Fibroblast of pulmonary artery (primary cell): ENCODE data around the gene PSMC4.
"Not testable (repeated sequence)": the region's sequence is repeated elsewhere in the genome, so short reads cannot be mapped to it uniquely, and the experiment has no call there.

Experiments used
- DNase-seq: peaks from one replicate; pipeline ENCODE4 v3.0.0-alpha.2; 2010; ENCODE audit warnings: low read depth
- H3K4me3 ChIP-seq: replicated peaks from 2 replicates; pipeline ENCODE4 v1.5.1; 2011; ENCODE audit warnings: low read depth, mild to moderate bottlenecking, control low read depth, low read length, moderate library complexity
- CTCF ChIP-seq: IDR thresholded peaks from 2 replicates; pipeline ENCODE4 v1.5.1; 2011; ENCODE audit warnings: mild to moderate bottlenecking, control low read depth, low read length, inconsistent platforms; ENCODE audit errors: missing control alignments

The PSMC4 gene

DNA sequence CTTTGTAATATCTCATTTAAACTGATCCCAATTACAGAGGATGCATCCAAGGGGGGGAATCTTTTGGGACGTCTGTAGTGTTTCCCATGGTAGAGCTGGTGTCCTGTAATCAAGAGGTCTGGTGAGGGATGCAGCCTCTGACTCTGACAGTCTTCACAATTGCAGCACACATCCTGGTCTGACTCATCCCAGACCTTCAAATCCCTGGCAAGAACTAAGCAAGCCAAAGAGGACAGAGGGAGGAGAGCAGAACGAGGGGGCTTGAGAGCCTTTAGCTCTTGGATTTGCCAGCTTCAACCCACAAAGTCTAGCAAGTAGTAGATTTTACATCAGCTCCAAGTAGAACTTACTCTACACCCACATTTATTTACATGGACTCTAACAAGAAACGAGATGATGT is 19.3 kb upstream of the PSMC4 start:
- no peak for TF ChIP-seq CTCF
- peak; percentile 74 for DNase-seq
- H3K4me3 ChIP-seq, result no peak overlapping the region

DNA sequence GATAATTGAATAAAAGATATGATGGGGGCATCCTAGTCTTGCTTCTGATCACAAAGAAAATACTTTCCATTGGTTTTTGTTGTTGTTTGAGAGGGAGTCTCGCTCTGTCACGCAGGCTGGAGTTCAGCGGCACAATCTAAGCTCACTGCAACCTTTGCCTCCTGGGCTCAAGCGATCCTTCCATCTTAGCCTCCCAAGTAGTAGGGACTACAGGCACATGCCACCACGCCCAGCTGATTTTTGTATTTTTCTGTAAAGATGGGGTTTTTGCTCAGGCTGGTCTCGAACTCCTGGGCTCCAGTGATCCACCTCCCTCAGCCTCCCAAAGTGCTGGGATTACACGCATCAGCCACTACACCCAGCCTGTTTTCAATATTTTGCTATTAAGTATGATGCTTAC is 17.1 kb upstream of the PSMC4 start:
- TF ChIP-seq CTCF, result no peak

GRCh38 chr19:39957886-39958285 is 13.1 kb upstream of the PSMC4 start:
- DNase-seq, H3K4me3 ChIP-seq: not testable (repeated sequence)

More for the DNA sequence above, 17.1 kb upstream of the PSMC4 start:
- no peak for DNase-seq
- H3K4me3 ChIP-seq, result no peak overlapping the region

DNA sequence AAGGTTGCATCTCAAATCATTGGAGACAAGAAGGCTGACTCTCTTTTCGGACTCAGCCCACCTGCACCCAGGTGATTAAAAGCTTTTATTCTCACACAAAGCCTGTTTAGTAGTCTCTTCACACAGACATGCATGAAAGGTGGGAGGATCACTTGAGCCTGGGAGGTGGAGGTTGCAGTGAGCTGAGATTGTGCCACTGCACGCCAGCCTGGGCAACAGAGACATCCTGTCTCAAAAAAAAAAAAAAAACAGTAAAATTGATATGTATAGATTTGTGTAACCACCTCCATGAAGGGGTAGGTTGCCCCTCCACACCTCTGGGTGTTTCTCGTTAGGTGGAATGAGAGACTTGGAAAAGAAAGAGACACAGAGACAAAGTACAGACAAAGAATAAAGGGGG is 12.0 kb upstream of the PSMC4 start:
- not testable (repeated sequence) for H3K4me3 ChIP-seq, DNase-seq

DNA sequence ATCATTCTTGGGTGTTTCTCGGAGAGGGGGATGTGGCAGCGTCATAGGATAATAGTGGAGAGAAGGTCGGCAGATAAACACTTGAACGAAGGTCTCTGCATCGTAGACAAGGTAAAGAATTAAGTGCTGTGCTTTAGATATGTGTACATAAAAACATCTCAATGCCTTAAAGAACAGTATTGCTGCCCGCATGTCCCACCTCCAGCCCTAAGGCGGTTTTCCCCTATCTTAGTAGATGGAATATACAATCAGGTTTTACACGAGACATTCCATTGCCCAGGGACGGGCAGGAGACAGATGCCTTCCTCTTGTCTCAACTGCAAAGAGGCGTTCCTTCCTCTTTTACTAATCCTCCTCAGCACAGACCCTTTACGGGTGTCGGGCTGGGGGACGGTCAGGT is 11.6 kb upstream of the PSMC4 start:
- H3K4me3 ChIP-seq, DNase-seq: not testable (repeated sequence)

GRCh38 chr19:39963898-39964297 is 7.1 kb upstream of the PSMC4 start:
- no peak for DNase-seq
- H3K4me3 ChIP-seq, result no peak overlapping the region
- no peak for TF ChIP-seq CTCF

- H3K4me3 ChIP-seq, result no peak overlapping the region
- no peak for TF ChIP-seq CTCF
- DNase-seq, result no peak
Measured at GRCh38 chr19:39966617-39967016, 4.3 kb upstream of the PSMC4 start.

DNA sequence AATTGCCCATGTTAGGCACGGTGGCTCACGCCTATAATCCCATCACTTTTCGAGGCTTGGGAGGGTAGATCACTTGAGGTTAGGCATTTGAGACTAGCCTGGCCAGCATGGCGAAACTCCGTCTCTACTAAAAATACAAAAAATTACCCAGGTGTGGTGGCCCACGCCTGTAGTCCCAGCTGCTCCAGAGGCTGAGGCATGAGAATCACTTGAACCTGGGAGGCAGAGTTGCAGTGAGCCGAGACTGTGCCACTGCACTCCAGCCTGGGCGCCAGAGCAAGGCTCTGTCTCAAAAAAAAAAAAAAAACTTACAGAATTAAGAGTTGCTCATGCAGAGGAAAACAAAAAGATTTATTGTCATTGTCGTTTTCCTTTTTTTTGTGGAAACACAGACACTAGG is 3.4 kb upstream of the PSMC4 start:
- no peak for DNase-seq
- H3K4me3 ChIP-seq, result no peak overlapping the region
- no peak for TF ChIP-seq CTCF

GRCh38 chr19:39968789-39969188 is 2.2 kb upstream of the PSMC4 start:
- no peak for DNase-seq
- H3K4me3 ChIP-seq, result no peak overlapping the region
- TF ChIP-seq CTCF, result no peak
